ENCODE measurements around the gene SEC22C. TPM values are rescaled to one million over a fixed set of nuclear protein-coding genes. Genes with fewer than 3 reads are reported as not detected.
A peak's percentile ranks its signal among the peaks of the same experiment; 100 is the strongest.

Gene SEC22C
- total and polyA plus RNA-seq, 2 of the 13 experiments (the other 11 are each of a cell fraction or from before 2014, with no cell fraction given): 20.0 to 40.0 TPM

DNA sequence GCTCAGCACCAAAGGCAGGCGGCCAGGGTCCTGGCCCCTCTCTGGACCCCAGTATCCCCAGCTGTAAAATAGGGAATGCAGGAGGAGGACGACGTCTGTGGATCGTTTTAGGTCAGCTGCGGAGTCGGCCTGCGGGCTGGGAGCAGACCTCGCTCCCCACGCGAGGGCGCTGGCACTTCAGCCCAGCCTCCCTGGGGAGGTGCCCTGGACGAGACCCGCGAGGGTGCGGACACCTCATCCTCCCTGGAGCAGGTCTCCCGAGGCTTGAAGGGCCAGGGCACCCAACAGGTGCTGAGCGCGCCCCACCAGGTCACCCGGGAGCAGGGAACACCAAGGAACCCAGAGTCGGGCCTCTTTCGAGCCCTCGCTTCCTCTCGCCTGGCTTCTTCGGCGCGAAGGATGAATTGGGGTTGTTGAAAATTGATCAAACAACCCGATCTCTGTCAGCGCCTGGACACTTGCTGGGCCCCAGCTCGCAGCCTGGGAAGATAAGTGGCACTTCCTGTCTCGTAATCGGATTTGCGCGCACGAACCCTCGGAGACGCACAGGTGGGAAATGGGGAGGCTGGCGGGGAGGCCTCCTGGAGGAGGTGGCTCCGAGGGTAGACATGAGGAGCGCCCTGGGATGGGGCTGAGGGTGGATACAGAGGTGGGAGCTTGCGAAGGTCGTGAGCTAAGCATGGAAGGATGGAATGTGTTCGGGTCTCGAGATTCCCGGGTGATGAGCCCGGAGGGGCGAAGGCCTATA, 79.9 kb downstream of the SEC22C start (continued):
- TF ChIP-seq ZNF629 (CRISPR knock-in tag; conservative IDR thresholded peaks at IDR 0.05) (no peak), CBX2 (IDR thresholded peaks at IDR 0.05; ENCODE audit: low read depth, low read length) (no peak), CBX2 (CRISPR knock-in tag; IDR thresholded peaks at IDR 0.05; ENCODE audit: low read depth) (no peak), FOSL2 (CRISPR knock-in tag; IDR thresholded peaks at IDR 0.05) (no peak), ZIK1 (CRISPR knock-in tag; IDR thresholded peaks at IDR 0.05; ENCODE audit: borderline replicate concordance, low read depth) (no peak), ZNF530 (CRISPR knock-in tag; IDR thresholded peaks at IDR 0.05; ENCODE audit: low read depth) (no peak), BORCS8-MEF2B (CRISPR knock-in tag; IDR thresholded peaks at IDR 0.05) (peak; percentile 45; the same call in 1 of the 2 replicates), ZNF589 (CRISPR knock-in tag; conservative IDR thresholded peaks at IDR 0.05) (no peak), EZH2 (conservative IDR thresholded peaks at IDR 0.05; ENCODE audit: low read depth, low read length) (no peak), SMARCE1 (IDR thresholded peaks at IDR 0.05; ENCODE audit: borderline replicate concordance) (no peak), THAP11 (CRISPR knock-in tag; IDR thresholded peaks at IDR 0.05) (no peak), RXRA (CRISPR knock-in tag; IDR thresholded peaks at IDR 0.05) (0 out of 2 replicates have a peak, but pooled peaks have one; percentile 55), HNRNPL (IDR thresholded peaks at IDR 0.05; ENCODE audit: low read depth, low read length) (0 out of 2 replicates have a peak, but pooled peaks have one; percentile 24), TEAD2 (CRISPR knock-in tag; IDR thresholded peaks at IDR 0.05) (no peak), ZNF777 (CRISPR knock-in tag; IDR thresholded peaks at IDR 0.05) (peak; percentile 95), SIN3B (IDR thresholded peaks at IDR 0.05; ENCODE audit: low read length) (no peak), NFE2 (CRISPR knock-in tag; IDR thresholded peaks at IDR 0.05) (no peak), HNRNPLL (IDR thresholded peaks at IDR 0.05; ENCODE audit: low read depth, low read length, poor library complexity, severe bottlenecking) (peak; percentile 44), ELF3 (CRISPR knock-in tag; IDR thresholded peaks at IDR 0.05) (no peak)
- TF ChIP-seq, protein P1, sequence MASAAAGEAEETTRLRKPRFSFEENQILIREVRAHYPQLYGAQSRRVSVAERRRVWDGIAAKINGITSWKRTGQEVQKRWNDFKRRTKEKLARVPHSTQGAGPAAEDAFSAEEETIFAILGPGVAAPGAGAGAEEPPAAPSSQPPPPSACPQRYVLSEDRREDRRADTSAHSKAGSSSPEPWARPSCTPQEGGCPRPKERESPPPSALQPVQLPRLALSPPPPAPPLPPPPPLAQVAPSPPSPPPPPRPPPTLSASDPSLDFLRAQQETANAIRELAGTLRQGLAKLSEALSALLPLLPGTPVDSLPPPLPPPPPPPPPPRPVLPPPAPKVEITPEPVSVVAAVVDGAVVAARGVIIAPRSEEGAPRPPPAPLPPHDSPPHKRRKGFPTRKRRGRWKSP (CRISPR knock-in tag; IDR thresholded peaks at IDR 0.05): peak; percentile 73
- TF ChIP-seq, protein P2, sequence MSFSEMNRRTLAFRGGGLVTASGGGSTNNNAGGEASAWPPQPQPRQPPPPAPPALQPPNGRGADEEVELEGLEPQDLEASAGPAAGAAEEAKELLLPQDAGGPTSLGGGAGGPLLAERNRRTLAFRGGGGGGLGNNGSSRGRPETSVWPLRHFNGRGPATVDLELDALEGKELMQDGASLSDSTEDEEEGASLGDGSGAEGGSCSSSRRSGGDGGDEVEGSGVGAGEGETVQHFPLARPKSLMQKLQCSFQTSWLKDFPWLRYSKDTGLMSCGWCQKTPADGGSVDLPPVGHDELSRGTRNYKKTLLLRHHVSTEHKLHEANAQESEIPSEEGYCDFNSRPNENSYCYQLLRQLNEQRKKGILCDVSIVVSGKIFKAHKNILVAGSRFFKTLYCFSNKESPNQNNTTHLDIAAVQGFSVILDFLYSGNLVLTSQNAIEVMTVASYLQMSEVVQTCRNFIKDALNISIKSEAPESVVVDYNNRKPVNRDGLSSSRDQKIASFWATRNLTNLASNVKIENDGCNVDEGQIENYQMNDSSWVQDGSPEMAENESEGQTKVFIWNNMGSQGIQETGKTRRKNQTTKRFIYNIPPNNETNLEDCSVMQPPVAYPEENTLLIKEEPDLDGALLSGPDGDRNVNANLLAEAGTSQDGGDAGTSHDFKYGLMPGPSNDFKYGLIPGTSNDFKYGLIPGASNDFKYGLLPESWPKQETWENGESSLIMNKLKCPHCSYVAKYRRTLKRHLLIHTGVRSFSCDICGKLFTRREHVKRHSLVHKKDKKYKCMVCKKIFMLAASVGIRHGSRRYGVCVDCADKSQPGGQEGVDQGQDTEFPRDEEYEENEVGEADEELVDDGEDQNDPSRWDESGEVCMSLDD (CRISPR knock-in tag; IDR thresholded peaks at IDR 0.05; ENCODE audit: borderline replicate concordance): no peak
- TF ChIP-seq, protein P3, sequence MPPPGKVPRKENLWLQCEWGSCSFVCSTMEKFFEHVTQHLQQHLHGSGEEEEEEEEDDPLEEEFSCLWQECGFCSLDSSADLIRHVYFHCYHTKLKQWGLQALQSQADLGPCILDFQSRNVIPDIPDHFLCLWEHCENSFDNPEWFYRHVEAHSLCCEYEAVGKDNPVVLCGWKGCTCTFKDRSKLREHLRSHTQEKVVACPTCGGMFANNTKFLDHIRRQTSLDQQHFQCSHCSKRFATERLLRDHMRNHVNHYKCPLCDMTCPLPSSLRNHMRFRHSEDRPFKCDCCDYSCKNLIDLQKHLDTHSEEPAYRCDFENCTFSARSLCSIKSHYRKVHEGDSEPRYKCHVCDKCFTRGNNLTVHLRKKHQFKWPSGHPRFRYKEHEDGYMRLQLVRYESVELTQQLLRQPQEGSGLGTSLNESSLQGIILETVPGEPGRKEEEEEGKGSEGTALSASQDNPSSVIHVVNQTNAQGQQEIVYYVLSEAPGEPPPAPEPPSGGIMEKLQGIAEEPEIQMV (CRISPR knock-in tag; IDR thresholded peaks at IDR 0.05; ENCODE audit: low read depth): no peak
- TF ChIP-seq, protein P4, sequence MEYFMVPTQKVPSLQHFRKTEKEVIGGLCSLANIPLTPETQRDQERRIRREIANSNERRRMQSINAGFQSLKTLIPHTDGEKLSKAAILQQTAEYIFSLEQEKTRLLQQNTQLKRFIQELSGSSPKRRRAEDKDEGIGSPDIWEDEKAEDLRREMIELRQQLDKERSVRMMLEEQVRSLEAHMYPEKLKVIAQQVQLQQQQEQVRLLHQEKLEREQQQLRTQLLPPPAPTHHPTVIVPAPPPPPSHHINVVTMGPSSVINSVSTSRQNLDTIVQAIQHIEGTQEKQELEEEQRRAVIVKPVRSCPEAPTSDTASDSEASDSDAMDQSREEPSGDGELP (IDR thresholded peaks at IDR 0.05; ENCODE audit: borderline replicate concordance, low read depth): no peak

Data from HepG2 (cell line).